Measurements from ENCODE around the gene TSKS.

- TF ChIP-seq CTCF (conservative IDR thresholded peaks at IDR 0.05; ENCODE audit: low read length) (no peak), EZH2phosphoT487 (IDR thresholded peaks at IDR 0.05; ENCODE audit: borderline replicate concordance) (no peak)
These were observed 39.9 kb upstream of the TSKS start for GRCh38 chr19:49802836-49803528.

Measured in Loucy (cell line).